Measurements from ENCODE around the gene C16orf92.
"Not testable (repeated sequence)": the region's sequence is repeated elsewhere in the genome, so short reads cannot be mapped to it uniquely, and the experiment has no call there.

The C16orf92 gene

DNA sequence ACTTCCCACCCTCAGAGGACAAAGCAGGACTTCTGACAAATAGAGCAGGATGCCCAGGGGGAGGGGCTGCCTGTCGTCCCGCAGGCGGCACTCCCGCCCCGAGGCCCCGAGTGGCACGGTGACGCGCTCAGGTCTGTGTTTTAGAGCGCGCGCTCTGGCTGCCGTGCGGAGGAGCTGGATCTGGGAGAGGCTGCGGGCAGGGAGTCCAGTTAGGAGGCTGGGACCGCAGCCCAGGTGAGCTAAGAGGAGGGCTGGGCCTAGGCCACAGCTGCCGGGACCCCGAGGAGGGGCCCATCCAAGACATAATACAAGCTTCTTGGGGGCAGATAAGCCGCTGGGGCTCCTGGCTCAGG is 18.6 kb upstream of the C16orf92 start:
- DNase-seq (ENCODE audit: low read depth, low spot score): no peak

GRCh38 chr16:30004811-30005242 is 18.2 kb upstream of the C16orf92 start:
- DNase-seq (ENCODE audit: low read depth, low spot score): no peak

DNA sequence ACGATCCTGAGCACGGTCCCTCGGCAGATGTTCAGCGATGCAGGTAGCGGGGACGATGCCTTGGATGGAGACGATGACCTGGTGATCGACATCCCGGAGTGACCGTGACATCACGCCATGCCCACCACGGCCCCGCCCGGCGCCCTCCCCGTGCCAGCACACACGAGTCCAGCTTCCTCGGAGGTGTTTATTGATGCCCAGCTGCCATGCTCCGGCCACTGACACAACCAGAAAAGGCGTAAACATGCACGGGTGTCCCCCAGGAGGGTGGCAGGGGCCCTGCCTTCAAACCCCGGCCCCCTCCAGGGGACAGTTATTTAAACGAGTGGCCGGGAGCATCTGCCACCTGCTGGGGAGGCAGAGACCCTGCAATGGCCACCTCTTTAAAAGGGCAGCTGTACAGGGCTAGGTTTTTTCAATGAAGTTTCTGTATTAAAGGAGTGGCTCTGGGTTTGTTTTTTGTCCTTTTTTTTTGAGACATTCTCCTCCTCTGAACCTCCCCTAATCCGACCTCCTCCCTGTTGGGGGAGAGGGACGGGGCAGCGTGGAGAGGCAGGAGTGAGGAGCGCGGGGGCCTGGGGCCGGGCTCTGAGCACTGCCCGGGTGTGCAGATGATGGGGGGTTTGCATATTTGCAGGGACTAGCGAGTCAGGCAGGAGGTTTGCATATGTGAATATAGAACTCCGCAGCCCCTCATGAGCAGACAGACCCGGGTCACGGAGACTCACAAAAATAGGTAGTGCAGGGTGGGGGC is 17.5 kb upstream of the C16orf92 start:
- no peak for DNase-seq (ENCODE audit: low read depth, low spot score)

DNA sequence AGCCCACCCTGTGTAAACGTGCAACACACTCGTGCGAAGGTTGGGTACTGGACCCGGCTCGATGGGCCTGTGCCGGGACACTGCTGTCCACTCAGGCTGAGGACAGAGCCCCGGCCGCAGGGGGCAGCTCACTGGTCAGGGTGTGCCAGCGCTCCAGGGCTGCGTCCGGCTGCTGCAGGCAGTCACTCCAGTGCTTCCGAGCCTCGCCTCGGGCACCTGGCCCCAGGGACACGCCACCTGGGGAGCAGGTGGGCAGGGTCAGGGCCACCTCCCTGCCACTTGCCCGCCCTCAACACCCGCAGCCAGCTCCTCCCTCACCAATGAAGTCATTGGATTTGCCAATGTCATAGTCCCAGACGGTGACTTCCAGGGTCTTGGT is 16.9 kb upstream of the C16orf92 start:
- DNase-seq (ENCODE audit: low read depth, low spot score): no peak

GRCh38 chr16:30006659-30007377 is 16.2 kb upstream of the C16orf92 start:
- DNase-seq (ENCODE audit: low read depth, low spot score): no peak

- no peak for DNase-seq (ENCODE audit: low read depth, low spot score)
These were observed 15.6 kb upstream of the C16orf92 start for GRCh38 chr16:30007378-30007895.

GRCh38 chr16:30009085-30009862 is 13.7 kb upstream of the C16orf92 start:
- DNase-seq (ENCODE audit: low read depth, low spot score): no peak

GRCh38 chr16:30009990-30010843 is 12.8 kb upstream of the C16orf92 start:
- no peak for DNase-seq (ENCODE audit: low read depth, low spot score)

DNA sequence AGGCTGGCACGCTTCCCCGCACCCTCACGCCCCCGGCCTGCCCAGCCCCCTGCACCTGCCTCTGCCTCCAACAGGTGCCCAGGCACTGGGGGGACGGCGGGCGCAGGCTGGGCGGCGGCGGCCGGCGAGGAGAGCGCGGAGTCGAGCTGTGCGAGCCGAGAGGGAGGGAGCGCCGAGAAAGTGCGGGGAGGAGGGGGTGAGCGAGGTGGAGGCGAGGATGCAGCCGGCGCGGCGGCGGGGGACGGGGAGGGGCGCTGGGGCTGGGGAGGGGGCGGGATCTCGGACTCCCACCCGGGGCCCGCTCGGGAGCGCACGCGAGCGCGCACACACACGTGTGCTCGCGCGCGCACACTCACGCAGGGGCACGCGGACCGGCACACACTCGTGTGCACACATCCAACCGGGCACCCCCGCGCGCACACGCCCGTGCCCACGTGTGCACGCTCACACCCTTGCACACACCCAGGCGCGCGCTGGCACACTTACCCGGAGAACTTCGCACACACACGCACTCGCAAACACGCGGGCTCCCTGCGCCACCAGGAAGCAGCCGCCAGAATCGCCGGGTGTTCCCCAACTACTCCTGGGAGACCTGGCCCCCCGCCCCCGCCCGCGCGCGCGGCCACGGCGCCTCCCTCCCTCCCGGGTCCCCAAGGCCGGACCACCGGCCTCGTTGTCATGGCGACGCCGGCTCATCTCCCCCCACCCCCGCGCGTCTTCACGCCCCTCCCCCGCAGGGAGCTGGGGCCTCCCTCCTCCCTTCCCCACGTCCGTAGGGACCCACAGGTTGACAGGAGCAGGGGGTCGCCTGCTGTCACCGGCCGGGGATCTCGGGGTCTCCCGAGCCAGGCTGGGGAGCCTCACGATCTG is 11.9 kb upstream of the C16orf92 start, which contains the start of gene DOC2A:
DOC2A (minus strand) TSS at position 184 of the 870 bp plus-strand sequence. CDS start 805 bp downstream, outside the sequence.
- no peak for DNase-seq (ENCODE audit: low read depth, low spot score)

- no peak for DNase-seq (ENCODE audit: low read depth, low spot score)
These were observed 11.1 kb upstream of the C16orf92 start for GRCh38 chr16:30011714-30012504.

- not testable (repeated sequence) for DNase-seq (ENCODE audit: low read depth, low spot score)
These were observed 10.4 kb upstream of the C16orf92 start for GRCh38 chr16:30012598-30012997.

- DNase-seq (ENCODE audit: low read depth, low spot score): not testable (repeated sequence)
These were observed 7.5 kb upstream of the C16orf92 start for GRCh38 chr16:30015450-30015849.

- no peak for DNase-seq (ENCODE audit: low read depth, low spot score)
These were observed 6.3 kb upstream of the C16orf92 start for GRCh38 chr16:30016555-30017276.

GRCh38 chr16:30017277-30017656 is 5.7 kb upstream of the C16orf92 start:
- DNase-seq (ENCODE audit: low read depth, low spot score): no peak

DNA sequence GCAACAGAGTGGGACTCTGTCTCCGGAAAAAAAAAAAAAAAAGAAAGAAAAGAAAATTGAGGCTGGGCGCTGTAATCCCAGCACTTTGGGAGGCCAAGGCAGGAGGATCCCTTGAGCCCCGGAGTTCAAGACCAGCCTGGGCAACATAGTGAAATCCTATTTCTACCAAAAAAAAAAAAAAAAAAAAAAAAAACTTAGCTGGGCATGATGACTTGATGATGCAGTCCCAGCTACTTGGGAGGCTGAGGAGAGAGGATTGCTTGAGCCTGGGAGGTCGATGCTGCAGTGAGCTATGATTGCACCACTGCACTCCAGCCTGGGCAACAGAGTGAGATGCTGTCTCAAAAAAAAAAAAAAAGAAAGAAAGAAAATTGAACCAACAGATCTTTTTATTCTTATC is 5.1 kb upstream of the C16orf92 start:
- DNase-seq (ENCODE audit: low read depth, low spot score): not testable (repeated sequence)

GRCh38 chr16:30018731-30019158 is 4.3 kb upstream of the C16orf92 start:
- no peak for DNase-seq (ENCODE audit: low read depth, low spot score)

DNA sequence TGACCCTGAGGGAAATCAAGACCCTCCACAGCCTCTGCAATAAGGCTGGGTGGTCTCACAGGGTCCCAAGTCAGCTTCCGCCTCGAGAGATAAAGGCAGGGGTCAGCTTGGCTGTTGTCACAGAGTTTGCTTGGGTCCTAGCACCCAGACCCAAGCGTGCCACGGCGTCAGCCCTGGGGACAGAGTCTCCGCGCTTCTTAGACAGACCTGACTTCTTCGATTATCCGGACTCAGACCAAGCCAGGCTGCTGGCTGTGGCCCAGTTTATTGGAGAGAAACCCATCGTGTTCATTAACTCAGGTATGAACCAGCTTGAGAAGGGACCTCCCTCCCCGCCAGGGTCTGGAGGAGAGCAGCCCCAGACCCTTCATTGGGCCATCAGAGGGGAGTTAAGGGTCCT is 588 bp downstream of the C16orf92 start:
- no peak for DNase-seq (ENCODE audit: low read depth, low spot score)

DNA sequence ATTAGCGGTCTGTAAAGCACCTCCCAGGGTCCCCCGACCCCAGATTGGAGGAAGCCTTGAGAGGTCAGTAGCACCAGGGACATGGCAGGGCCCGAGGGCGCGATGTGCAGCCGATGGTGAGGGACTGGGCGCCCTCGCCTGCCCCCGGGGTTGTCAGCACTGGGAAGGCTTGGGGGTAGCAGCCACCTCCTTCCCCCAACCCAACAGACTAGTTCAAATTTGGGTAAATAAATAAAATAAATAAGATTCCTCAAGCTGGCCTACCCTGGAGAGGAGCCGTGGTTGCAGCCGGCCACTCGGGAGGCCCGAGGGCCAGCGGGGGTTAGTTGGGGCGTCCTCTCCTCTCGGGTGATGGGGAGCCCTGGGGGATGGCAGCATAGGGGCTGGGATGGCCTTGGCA is 1.5 kb downstream of the C16orf92 start:
- DNase-seq (ENCODE audit: low read depth, low spot score): no peak

DNA sequence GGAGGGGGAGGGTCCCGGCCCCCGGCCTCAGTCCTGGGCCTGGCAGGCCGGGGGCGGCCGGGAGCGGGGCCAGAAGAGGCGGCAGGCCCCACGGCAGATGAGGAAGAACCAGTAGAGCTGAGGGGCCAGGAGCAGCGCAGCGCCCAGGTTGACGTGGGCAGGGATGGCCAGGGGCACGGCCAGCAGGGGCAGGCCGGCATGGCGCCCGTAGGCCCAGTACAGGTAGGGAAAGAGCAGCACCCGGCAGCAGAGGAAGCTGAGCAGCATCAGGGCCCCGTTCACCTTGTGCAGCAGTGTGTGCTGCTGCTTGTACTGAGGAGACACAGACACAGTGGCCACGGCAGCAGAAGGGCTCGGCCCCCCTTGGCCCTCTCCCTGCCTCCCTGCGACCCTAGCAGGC is 2.2 kb downstream of the C16orf92 start:
- DNase-seq (ENCODE audit: low read depth, low spot score): no peak

Data from brain pericyte (primary cell).